ENCODE data around the gene CHGA.

The CHGA gene

DNA sequence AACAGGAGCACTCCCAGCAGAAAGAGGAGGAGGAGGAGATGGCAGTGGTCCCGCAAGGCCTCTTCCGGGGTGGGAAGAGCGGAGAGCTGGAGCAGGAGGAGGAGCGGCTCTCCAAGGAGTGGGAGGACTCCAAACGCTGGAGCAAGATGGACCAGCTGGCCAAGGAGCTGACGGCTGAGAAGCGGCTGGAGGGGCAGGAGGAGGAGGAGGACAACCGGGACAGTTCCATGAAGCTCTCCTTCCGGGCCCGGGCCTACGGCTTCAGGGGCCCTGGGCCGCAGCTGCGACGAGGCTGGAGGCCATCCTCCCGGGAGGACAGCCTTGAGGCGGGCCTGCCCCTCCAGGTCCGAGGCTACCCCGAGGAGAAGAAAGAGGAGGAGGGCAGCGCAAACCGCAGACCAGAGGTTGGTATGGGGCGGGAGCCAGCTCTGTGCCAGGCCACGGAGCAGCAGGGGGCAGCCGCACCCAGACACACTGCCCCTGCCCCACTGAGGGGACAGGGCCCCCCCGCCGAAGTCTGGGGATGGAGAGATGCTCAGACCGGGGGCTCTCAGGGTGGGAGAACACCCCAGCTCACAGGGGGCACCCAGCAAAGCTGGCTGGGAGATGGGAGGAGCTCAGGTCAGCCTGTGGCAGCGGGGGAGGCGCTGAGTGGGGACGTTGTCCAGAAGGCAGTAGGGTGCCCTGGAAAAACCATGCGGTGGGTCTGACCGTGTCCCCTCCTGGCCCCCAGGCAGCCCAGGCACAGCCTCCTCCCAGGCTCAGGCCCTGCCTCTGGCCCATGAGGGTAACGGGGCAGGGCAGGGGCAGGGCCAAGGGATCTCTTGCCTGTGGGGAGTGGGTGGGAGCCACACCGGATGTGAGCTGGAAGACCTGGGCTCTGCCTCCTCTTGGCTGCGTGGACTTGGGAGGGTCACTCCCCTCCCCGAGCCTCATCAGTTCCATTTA, 9.8 kb downstream of the CHGA start:
- no peaks in the 10 kb centered on the region for H3K9me3 ChIP-seq
- no peak overlapping the region for H3K4me3 ChIP-seq (ENCODE audit: low read depth in 1 of 2, low read length in 1 of 2)
- H3K4me1 ChIP-seq (ENCODE audit: control insufficient read depth in 1 of 2, insufficient read depth in 1 of 2, low read depth in 1 of 2, low read length in 1 of 2): no peaks in the 10 kb centered on the region
- TF ChIP-seq, protein P1, sequence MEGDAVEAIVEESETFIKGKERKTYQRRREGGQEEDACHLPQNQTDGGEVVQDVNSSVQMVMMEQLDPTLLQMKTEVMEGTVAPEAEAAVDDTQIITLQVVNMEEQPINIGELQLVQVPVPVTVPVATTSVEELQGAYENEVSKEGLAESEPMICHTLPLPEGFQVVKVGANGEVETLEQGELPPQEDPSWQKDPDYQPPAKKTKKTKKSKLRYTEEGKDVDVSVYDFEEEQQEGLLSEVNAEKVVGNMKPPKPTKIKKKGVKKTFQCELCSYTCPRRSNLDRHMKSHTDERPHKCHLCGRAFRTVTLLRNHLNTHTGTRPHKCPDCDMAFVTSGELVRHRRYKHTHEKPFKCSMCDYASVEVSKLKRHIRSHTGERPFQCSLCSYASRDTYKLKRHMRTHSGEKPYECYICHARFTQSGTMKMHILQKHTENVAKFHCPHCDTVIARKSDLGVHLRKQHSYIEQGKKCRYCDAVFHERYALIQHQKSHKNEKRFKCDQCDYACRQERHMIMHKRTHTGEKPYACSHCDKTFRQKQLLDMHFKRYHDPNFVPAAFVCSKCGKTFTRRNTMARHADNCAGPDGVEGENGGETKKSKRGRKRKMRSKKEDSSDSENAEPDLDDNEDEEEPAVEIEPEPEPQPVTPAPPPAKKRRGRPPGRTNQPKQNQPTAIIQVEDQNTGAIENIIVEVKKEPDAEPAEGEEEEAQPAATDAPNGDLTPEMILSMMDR (IDR thresholded peaks at IDR 0.05): no peak
- H3K27me3 ChIP-seq: no peaks in the 10 kb centered on the region
- H3K36me3 ChIP-seq: peaks cover 24% of the 10 kb centered on the region
- H3K27ac ChIP-seq: no peak overlapping the region

DNA sequence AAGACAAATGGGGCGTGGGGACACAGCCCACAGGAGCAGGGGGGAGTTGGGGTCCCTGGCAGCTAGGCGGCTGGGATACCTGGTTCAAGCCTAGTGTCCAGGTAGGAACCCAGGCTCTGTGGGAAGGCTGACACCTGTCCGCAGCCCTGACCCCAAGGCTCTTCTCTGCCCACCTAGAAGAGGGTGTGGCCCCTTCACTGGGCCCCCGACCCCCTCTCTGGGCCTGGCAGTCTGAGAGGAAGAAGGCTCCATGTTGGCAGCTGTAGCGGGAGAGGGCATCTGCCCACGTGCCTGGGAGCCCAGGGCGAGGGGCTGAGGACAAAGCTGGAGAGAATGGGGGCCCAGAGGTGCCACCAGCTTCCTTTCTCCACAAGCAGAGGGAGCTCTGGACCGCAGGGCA, 10.5 kb downstream of the CHGA start:
- TF ChIP-seq, protein P1 (IDR thresholded peaks at IDR 0.05): no peak
- Histone ChIP-seq H3K9me3 (no peaks in the 10 kb centered on the region), H3K4me3 (ENCODE audit: low read depth in 1 of 2, low read length in 1 of 2) (no peak overlapping the region), H3K36me3 (peaks cover 32% of the 10 kb centered on the region), H3K27ac (no peak overlapping the region), H3K27me3 (no peaks in the 10 kb centered on the region), H3K4me1 (ENCODE audit: control insufficient read depth in 1 of 2, insufficient read depth in 1 of 2, low read depth in 1 of 2, low read length in 1 of 2) (no peaks in the 10 kb centered on the region)

DNA sequence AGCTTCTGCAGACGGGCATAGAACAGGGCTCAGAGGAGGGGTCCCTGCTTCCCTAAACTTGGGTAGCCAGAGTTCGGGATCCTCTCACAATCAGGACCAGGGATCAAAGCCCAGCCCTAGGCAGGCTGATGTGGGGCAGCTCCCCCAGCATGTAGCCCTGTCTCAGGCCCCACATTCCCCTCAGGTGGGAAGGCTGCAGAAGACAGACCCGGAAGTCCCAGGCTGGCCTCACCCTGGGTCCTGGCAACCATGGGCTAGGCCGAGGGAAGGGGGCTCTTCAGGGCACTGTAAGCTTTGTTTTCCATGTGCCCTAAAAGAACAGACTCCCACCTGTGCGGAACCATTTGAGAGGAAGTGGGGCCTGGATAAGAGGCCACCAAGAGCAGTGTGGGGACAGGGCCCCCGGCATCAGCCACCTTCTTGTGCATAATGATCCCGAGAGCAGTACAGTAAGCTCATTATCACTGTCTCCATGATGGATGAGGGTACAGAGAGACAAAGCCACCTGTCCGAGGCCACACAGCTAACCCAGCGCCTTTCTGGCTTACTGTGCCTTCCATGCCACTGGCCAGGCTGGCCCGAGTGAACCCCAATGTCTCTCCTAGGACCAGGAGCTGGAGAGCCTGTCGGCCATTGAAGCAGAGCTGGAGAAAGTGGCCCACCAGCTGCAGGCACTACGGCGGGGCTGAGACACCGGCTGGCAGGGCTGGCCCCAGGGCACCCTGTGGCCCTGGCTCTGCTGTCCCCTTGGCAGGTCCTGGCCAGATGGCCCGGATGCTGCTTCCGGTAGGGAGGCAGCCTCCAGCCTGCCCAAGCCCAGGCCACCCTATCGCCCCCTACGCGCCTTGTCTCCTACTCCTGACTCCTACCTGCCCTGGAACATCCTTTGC, 11.5 kb downstream of the CHGA start:
- peaks cover 42% of the 10 kb centered on the region for H3K36me3 ChIP-seq
- no peak overlapping the region for H3K4me3 ChIP-seq (ENCODE audit: low read depth in 1 of 2, low read length in 1 of 2)
- TF ChIP-seq, protein P1 (IDR thresholded peaks at IDR 0.05): no peak
- peaks cover 0 to under 1% of the 10 kb centered on the region in 2 experiments for H3K4me1 ChIP-seq (ENCODE audit: control insufficient read depth in 1 of 2, insufficient read depth in 1 of 2, low read depth in 1 of 2, low read length in 1 of 2)
- no peaks in the 10 kb centered on the region for H3K27me3 ChIP-seq
- no peaks in the 10 kb centered on the region for H3K9me3 ChIP-seq
- no peak overlapping the region for H3K27ac ChIP-seq

DNA sequence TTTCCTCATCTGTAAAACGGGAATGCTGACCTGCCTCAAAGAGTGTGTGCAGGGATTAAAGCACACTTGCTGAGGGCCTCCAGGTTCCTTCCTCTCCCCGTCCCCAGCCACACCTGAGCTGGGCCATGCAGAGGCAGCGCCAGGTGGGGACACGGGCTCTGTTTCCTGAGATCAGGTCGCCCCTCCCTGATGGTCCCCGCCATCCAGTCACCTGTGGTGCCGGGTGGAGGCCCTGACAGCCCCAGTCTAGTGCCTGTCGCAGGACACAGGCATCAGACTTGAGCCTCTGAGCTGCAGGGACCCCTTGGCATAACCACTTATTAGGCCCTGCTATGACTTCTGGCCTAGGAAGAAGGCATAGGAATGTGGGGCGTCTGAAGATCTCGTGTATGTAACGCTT, 12.5 kb downstream of the CHGA start:
- no peak overlapping the region for H3K4me3 ChIP-seq (ENCODE audit: low read depth in 1 of 2, low read length in 1 of 2)
- H3K4me1 ChIP-seq (ENCODE audit: control insufficient read depth in 1 of 2, insufficient read depth in 1 of 2, low read depth in 1 of 2, low read length in 1 of 2): peaks cover 0 to 8% of the 10 kb centered on the region in 2 experiments
- TF ChIP-seq, protein P1 (IDR thresholded peaks at IDR 0.05): no peak
- peaks cover 51% of the 10 kb centered on the region for H3K36me3 ChIP-seq
- H3K27ac ChIP-seq: no peak overlapping the region
- no peaks in the 10 kb centered on the region for H3K27me3 ChIP-seq
- H3K9me3 ChIP-seq: no peaks in the 10 kb centered on the region

DNA sequence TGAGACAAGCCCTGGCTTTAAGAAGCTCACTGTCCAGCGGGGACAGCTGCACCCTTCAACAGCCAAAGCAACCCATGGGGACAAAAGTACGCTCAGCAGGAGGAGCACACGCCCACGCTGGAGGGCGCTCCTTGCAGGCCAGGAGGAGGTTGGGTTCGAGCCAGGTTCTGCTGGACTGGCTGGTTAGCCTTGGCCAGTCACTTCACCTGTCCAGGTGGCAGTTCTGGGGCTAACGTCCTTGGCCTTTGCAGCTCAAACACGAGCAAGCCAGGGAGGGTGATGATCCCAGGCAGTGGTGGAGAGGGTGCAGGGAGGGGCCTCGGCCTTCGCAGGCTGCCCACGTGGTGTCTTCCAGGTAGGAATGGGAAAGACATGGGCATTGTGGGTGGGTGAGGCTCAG, 13.1 kb downstream of the CHGA start:
- Histone ChIP-seq H3K27me3 (no peaks in the 10 kb centered on the region), H3K4me3 (ENCODE audit: low read depth in 1 of 2, low read length in 1 of 2) (no peak overlapping the region), H3K27ac (no peak overlapping the region), H3K36me3 (peaks cover 57% of the 10 kb centered on the region), H3K9me3 (no peaks in the 10 kb centered on the region), H3K4me1 (ENCODE audit: control insufficient read depth in 1 of 2, insufficient read depth in 1 of 2, low read depth in 1 of 2, low read length in 1 of 2) (peaks cover 0 to 8% of the 10 kb centered on the region in 2 experiments)
- TF ChIP-seq, protein P1 (IDR thresholded peaks at IDR 0.05): no peak

All from neutrophil (primary cell).